OCI-LY7 (cell line): ENCODE results near the gene SECISBP2. TPM values are rescaled to one million over a fixed set of nuclear protein-coding genes. Genes with fewer than 3 reads are reported as not detected.

Experiments used
- BruUV-seq: library from RNA; stranded (reverse); fragments of 400-500 nt; replicated peaks from 2 replicates; lab custom pipeline; 2021; lab: Mats Ljungman, UMichigan
- CTCF ChIA-PET: fragments of 300-600 bp; sonication (Branson Sonifier 250); formaldehyde crosslinking; loops from one replicate; lab custom pipeline; 2022; ENCODE audit warnings: antibody characterized with exemption; ENCODE audit not compliant: unreplicated experiment; lab: Charles Lee
- POLR2A ChIA-PET: fragments of 300-600 bp; sonication (Branson Sonifier 250); formaldehyde crosslinking; loops from one replicate; lab custom pipeline; 2022; ENCODE audit warnings: antibody characterized with exemption; lab: Charles Lee
- DNase-seq: peaks from one replicate; pipeline ENCODE4 v3.0.0-alpha.2; 2015; ENCODE audit warnings: low spot score
- H2AFZ ChIP-seq: fragments of 200-600 bp; sonication (generic), shearing (Covaris generic); 2 replicates; pipeline ENCODE4 v1.6.1; 2014; ENCODE audit warnings: mild to moderate bottlenecking, antibody characterized with exemption, low read length, moderate library complexity
- H3K27ac ChIP-seq: fragments of 200-600 bp; sonication (generic); 2 replicates; pipeline ENCODE4 v1.5.1; 2014; ENCODE audit warnings: mixed run types, low read depth, mild to moderate bottlenecking, moderate library complexity, low read length, inconsistent platforms; ENCODE audit not compliant: poor library complexity, severe bottlenecking
- H3K36me3 ChIP-seq: fragments of 200-600 bp; sonication (generic); 2 replicates; pipeline ENCODE4 v1.6.1; 2014; ENCODE audit warnings: mild to moderate bottlenecking, antibody characterized with exemption, low read length, moderate library complexity, mixed read lengths; ENCODE audit not compliant: insufficient read depth
- H3K4me1 ChIP-seq: fragments of 200-600 bp; sonication (generic); 2 replicates; pipeline ENCODE4 v1.5.1; 2014; ENCODE audit warnings: mild to moderate bottlenecking, low read length; ENCODE audit not compliant: insufficient read depth, poor library complexity, severe bottlenecking
- H3K4me2 ChIP-seq: fragments of 200-600 bp; sonication (generic); 2 replicates; pipeline ENCODE4 v1.6.1; 2014; ENCODE audit warnings: mild to moderate bottlenecking, low read length
- H3K4me3 ChIP-seq: fragments of 200-600 bp; sonication (generic); 2 replicates; pipeline ENCODE4 v1.5.1; 2014; ENCODE audit warnings: mild to moderate bottlenecking, low read depth, low read length; ENCODE audit not compliant: poor library complexity, severe bottlenecking
- H3K79me2 ChIP-seq: fragments of 200-600 bp; sonication (generic); 2 replicates; pipeline ENCODE4 v1.6.1; 2016; ENCODE audit warnings: low read depth, mild to moderate bottlenecking, low read length, moderate library complexity, mixed read lengths; ENCODE audit not compliant: insufficient read depth
- H3K9me2 ChIP-seq: fragments of 200-600 bp; sonication (generic); 2 replicates; pipeline ENCODE4 v1.6.1; 2016; ENCODE audit warnings: mild to moderate bottlenecking, low read length, mixed read lengths; ENCODE audit not compliant: insufficient read depth
- H3K9me3 ChIP-seq: fragments of 200-600 bp; sonication (generic); 2 replicates; pipeline ENCODE4 v1.6.1; 2014; ENCODE audit warnings: mild to moderate bottlenecking, mixed run types, low read length, mixed read lengths
- H4K20me1 ChIP-seq: fragments of 200-600 bp; sonication (generic); 2 replicates; pipeline ENCODE4 v1.6.1; 2014; ENCODE audit warnings: mild to moderate bottlenecking, antibody characterized with exemption, low read length, moderate library complexity, mixed read lengths; ENCODE audit not compliant: insufficient read depth
- CTCF ChIP-seq: fragments of 200-600 bp; sonication (generic); conservative IDR thresholded peaks from 2 replicates; pipeline ENCODE4 v1.5.1; 2014; ENCODE audit warnings: mild to moderate bottlenecking, antibody characterized with exemption, low read length, moderate library complexity, mixed read lengths
- EZH2phosphoT487 ChIP-seq: fragments of 200-600 bp; sonication (generic); IDR thresholded peaks from 2 replicates; pipeline ENCODE4 v1.6.1; 2018; ENCODE audit warnings: low read depth, borderline replicate concordance, mild to moderate bottlenecking, mixed run types, antibody characterized with exemption, low read length, moderate library complexity, mixed read lengths
- intact Hi-C: fragments of 100-400 bp; cut with micrococcal nuclease; formaldehyde crosslinking; loops from one replicate; pipeline ENCODE4 v1.10.0; 2022; ENCODE audit not compliant: unreplicated experiment
- total RNA-seq, 2 experiments: library from RNA; depleted of rRNA in 1 of 2; stranded (reverse); fragments of >200 nt in 1 of 2; shearing (Covaris generic) in 1 of 2; gene quantifications; 2 replicates each; pipeline ENCODE4 v1.2.3, GENCODE V29; 2014 to 2022

SECISBP2 gene
- total RNA-seq, 2 experiments from 2014 or later: 77.6 to 85.5 TPM

GRCh38 chr9:89391585-89391984 lies 73.3 kb downstream of the SECISBP2 start:
- DNase-seq: no peak
- H3K4me1 ChIP-seq: no peaks in the 10 kb centered on the region
- H4K20me1 ChIP-seq: no peaks in the 10 kb centered on the region
- TF ChIP-seq CTCF: no peak
- no peak for TF ChIP-seq EZH2phosphoT487
- no TSS peak for BruUV-seq
- no peak overlapping the region for H3K4me2 ChIP-seq
- H3K27ac ChIP-seq: no peak overlapping the region
- no peaks in the 10 kb centered on the region for H3K9me2 ChIP-seq
- ChIA-PET CTCF (no interaction called here), POLR2A (no interaction called here)
- H2AFZ ChIP-seq: no peak overlapping the region
- H3K9me3 ChIP-seq: no peaks in the 10 kb centered on the region
- no peaks in the 10 kb centered on the region for H3K79me2 ChIP-seq
- intact Hi-C loops: no loop called here
- peaks cover 61% of the 10 kb centered on the region for H3K36me3 ChIP-seq
- H3K4me3 ChIP-seq: no peak overlapping the region

GRCh38 chr9:89394412-89394811 lies 76.1 kb downstream of the SECISBP2 start:
- intact Hi-C loops: no loop called here
- Histone ChIP-seq H3K4me3 (no peak overlapping the region), H3K9me2 (no peaks in the 10 kb centered on the region), H3K79me2 (no peaks in the 10 kb centered on the region), H3K4me2 (no peak overlapping the region), H3K36me3 (peaks cover 51% of the 10 kb centered on the region), H3K4me1 (no peaks in the 10 kb centered on the region), H4K20me1 (no peaks in the 10 kb centered on the region), H3K27ac (no peak overlapping the region), H3K9me3 (no peaks in the 10 kb centered on the region), H2AFZ (no peak overlapping the region)
- TF ChIP-seq EZH2phosphoT487 (no peak), CTCF (no peak)
- ChIA-PET POLR2A (no interaction called here), CTCF (no interaction called here)
- BruUV-seq: no TSS peak
- no peak for DNase-seq

GRCh38 chr9:89395931-89396710 lies 77.8 kb downstream of the SECISBP2 start:
- Histone ChIP-seq H2AFZ (no peak overlapping the region), H3K79me2 (no peaks in the 10 kb centered on the region), H3K36me3 (peaks cover 35% of the 10 kb centered on the region), H3K27ac (no peak overlapping the region), H4K20me1 (0 out of 2 replicates have a peak, but pooled peaks cover 1% of the 10 kb centered on the region), H3K9me2 (no peaks in the 10 kb centered on the region), H3K9me3 (no peaks in the 10 kb centered on the region), H3K4me3 (no peak overlapping the region), H3K4me1 (peaks cover 12% of the 10 kb centered on the region), H3K4me2 (no peak overlapping the region)
- BruUV-seq: no TSS peak
- CTCF ChIA-PET: no interaction called here
- TF ChIP-seq EZH2phosphoT487 (no peak), CTCF (no peak)
- intact Hi-C loops: no loop called here
- POLR2A ChIA-PET: no interaction called here
- DNase-seq: no peak
